Motor neuron (in vitro differentiated cells): ENCODE results near the gene KPNA5. TPM values are rescaled to one million over a fixed set of nuclear protein-coding genes. Genes with fewer than 3 reads are reported as not detected.
"Not testable (repeated sequence)": the region's sequence is repeated elsewhere in the genome, so short reads cannot be mapped to it uniquely, and the experiment has no call there.

ENCODE experiments used
- ATAC-seq, 8 experiments: fragments of 200-7000 bp; cut with Tn5 transposase; replicated peaks in 6 of 8; 2 replicates each; pipeline ENCODE4 v1.8.0; 2021; ENCODE audit warnings: mild to moderate bottlenecking in 8 of 8, moderate library complexity in 8 of 8
- H3K27ac ChIP-seq, 2 donors: fragments of 250-450 bp; sonication (Bioruptor Pico); 2 replicates each; pipeline ENCODE4 v1.9.0; 2021; ENCODE audit warnings: antibody characterized with exemption in 2 of 2, mild to moderate bottlenecking in 2 of 2, moderate library complexity in 1 of 2
- H3K4me1 ChIP-seq, 2 donors: fragments of 250-450 bp; sonication (Bioruptor Pico); replicated peaks in 1 of 2; 2 replicates each; pipeline ENCODE4 v1.6.1; 2021; ENCODE audit warnings: antibody characterized with exemption in 2 of 2, mild to moderate bottlenecking in 2 of 2, moderate library complexity in 1 of 2
- H3K4me3 ChIP-seq, 5 donors: fragments of 250-450 bp; sonication (Bioruptor Pico); 2 replicates each; pipeline ENCODE4 v1.9.0; 2021; ENCODE audit warnings: antibody characterized with exemption in 5 of 5, mild to moderate bottlenecking in 5 of 5, moderate library complexity in 4 of 5
- WGBS, 10 experiments: fragments of 450-650 bp; shearing (Covaris generic); methylation state at CpG; one replicate each; pipeline ENCODE4 v1.0.0; 2022; 5-methylcytosine and 5-hydroxymethylcytosine counted together
- in situ Hi-C, 9 experiments: fragments of 400-800 bp; cut with MboI; loops; one replicate each; pipeline ENCODE4 v1.15.0; 2021; ENCODE audit warnings: low sequenced_read_pairs in 9 of 9, low pct_unique_long_range_greater_than_20kb in 2 of 9; ENCODE audit not compliant: unreplicated experiment in 9 of 9
- total RNA-seq, 8 experiments: library from RNA; unstranded; fragments of 300-600 nt; gene quantifications; 2 replicates each; pipeline versions ENCODE4 v1.2.3 to v1.2.4, GENCODE V29; 2022

Gene KPNA5
- total RNA-seq, 8 experiments from 2014 or later, result 2.8 to 37.7 (median 23.1) TPM

- in situ Hi-C loops, result no loop called here
- ATAC-seq, result no peak
- Histone ChIP-seq H3K4me3 (no peak overlapping the region), H3K27ac (no peak overlapping the region), H3K4me1 (no peaks in the 10 kb centered on the region)
Observed at GRCh38 chr6:116726947-116727346, 45.9 kb downstream of the KPNA5 start.

DNA sequence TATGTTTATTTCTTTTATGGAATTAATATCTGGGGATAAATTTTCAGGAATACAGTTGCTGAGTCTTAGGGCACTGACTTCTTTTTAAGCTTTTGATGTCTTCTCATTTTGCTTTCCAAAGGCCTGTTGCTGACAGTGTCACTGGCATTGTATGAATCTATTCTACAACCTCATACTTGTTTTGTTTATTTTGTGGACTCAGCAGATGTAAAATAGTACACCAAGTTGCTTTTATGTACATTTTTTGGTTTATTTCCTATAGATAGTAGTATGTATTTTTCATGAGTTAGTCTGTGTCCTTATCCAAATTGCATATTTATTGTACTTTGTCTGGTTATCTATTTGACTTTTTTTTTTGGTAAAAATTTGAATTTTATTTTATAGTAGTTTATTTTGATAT lies 49.5 kb downstream of the KPNA5 start:
- ATAC-seq, result no peak
- in situ Hi-C loops, result no loop called here
- Histone ChIP-seq H3K4me1 (no peaks in the 10 kb centered on the region), H3K4me3 (no peak overlapping the region), H3K27ac (no peak overlapping the region)

- in situ Hi-C loops, result no loop called here
- no peak overlapping the region for H3K27ac ChIP-seq
- WGBS, 10 experiments, result 73 to 100% (median 91%) methylated on average over 1 to 3 of the region's 3 CpGs
- no peak overlapping the region for H3K4me3 ChIP-seq
- no peak for ATAC-seq
- H3K4me1 ChIP-seq, result no peaks in the 10 kb centered on the region
Observed at GRCh38 chr6:116737004-116737403, 56.0 kb downstream of the KPNA5 start.

GRCh38 chr6:116740486-116740885 lies 59.5 kb downstream of the KPNA5 start:
- H3K4me3 ChIP-seq, ATAC-seq, H3K27ac ChIP-seq, in situ Hi-C loops, H3K4me1 ChIP-seq: not testable (repeated sequence)
- WGBS, 10 experiments, result 100% methylated on average over 1 of the region's 3 CpGs; no CpG with 5 or more reads in 9 of the 10 experiments

DNA sequence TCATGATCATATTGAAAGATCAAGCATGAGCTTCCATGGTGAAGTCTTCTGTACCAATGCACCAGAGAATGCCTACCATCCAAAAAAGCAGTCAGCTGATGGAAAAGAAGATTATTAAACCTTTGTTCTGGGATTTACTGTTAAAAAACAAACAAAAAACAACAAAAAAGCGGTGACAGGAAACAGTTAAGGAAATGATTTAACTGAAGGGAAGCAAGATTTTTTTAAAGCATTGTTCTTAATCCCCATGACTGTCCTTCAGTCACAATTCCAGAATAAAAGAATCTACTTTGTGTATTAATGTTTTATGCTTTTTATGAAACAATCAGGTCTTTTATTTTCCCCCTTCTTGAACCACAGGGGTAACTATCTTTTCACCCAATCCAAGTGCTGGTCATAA lies 60.6 kb downstream of the KPNA5 start:
- in situ Hi-C loops, result no loop called here
- Histone ChIP-seq H3K27ac (no peak overlapping the region), H3K4me3 (no peak overlapping the region), H3K4me1 (no peaks in the 10 kb centered on the region)
- 46 to 100% (median 100%) methylated on average over 1 of the region's 1 CpG; no CpG with 5 or more reads in 1 of the 10 experiments for WGBS, 10 experiments
- no peak for ATAC-seq

- H3K4me1 ChIP-seq, result no peaks in the 10 kb centered on the region
Observed at GRCh38 chr6:116745176-116745575, 64.2 kb downstream of the KPNA5 start.

DNA sequence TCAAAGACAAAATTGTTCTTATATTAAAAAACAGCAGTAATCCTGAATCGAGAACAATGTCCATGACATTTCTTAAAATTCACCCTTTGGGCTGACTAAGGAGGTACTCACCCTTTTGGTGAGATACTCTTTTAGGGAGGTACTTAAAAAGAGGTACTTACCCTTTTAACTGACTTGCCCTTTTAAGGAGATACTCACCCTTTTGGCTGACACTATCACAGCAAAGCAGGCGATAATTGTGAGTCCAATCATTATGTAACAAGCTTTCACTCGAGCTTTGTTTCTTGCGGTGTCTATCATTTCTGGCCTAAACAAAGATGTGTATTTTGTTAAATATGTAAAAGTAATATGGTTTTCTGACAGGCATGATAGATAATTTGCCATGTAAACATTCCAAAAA lies 80.8 kb downstream of the KPNA5 start:
- no peak for ATAC-seq

More at GRCh38 chr6:116745176-116745575, 64.2 kb downstream of the KPNA5 start:
- no peak for ATAC-seq
- Histone ChIP-seq H3K4me3 (no peak overlapping the region), H3K27ac (no peak overlapping the region)
- WGBS, 10 experiments, result 50 to 100% (median 75%) methylated on average over 1 to 5 of the region's 5 CpGs
- in situ Hi-C loops, result no loop called here

GRCh38 chr6:116762235-116762634 lies 81.2 kb downstream of the KPNA5 start:
- WGBS, 10 experiments, result 23 to 100% (median 50%) methylated on average over 1 of the region's 1 CpG; no CpG with 5 or more reads in 3 of the 10 experiments
- no peak overlapping the region for H3K4me3 ChIP-seq

More for the DNA sequence above, 80.8 kb downstream of the KPNA5 start:
- in situ Hi-C loops, result no loop called here
- H3K27ac ChIP-seq, result no peak overlapping the region
- no peak overlapping the region for H3K4me3 ChIP-seq
- WGBS, 10 experiments, result 17 to 91% (median 55%) methylated on average over 2 to 4 of the region's 4 CpGs; no CpG with 5 or more reads in 2 of the 10 experiments
- no peaks in the 10 kb centered on the region for H3K4me1 ChIP-seq

GRCh38 chr6:116763048-116763447 lies 82.0 kb downstream of the KPNA5 start:
- ATAC-seq, result no peak
- Histone ChIP-seq H3K4me1 (no peaks in the 10 kb centered on the region), H3K27ac (no peak overlapping the region), H3K4me3 (no peak overlapping the region)
- in situ Hi-C loops, result no loop called here

More at GRCh38 chr6:116762235-116762634, 81.2 kb downstream of the KPNA5 start:
- Histone ChIP-seq H3K4me1 (no peaks in the 10 kb centered on the region), H3K27ac (no peak overlapping the region)
- in situ Hi-C loops, result no loop called here
- ATAC-seq, result no peak

DNA sequence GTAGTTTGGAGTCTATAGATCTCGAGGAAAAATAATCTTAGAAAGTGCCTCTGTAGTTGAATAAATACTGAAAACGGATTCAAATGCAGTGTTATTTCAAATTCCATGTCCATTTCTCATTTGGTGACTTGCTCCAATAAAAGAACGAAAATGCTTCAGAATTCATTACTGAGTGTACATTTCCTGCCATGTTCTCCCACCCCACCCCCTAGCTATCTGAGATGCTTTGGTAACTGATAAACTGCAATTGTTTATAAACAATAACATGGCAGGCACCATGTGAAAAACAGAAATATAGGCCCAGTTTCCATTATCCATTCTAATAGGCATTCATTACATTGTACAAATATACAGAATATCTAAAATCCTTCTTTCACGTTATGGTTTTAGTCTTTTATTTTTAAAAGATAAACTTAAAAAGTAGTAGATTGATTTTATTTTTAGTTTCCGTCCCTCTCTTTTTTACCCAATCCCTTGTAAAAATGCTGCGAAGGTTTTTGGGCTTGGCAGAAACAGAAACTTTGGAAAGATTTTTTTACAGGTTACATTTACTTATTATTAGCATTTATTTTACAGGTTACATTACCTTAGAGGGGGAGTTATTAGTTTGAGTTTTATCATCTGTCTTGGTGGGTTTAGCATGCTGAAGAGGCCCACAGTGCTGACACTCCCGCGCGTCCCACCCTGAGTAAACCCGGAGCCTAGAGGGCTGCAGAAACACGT lies 83.1 kb downstream of the KPNA5 start:
- Histone ChIP-seq H3K4me3 (peak overlapping the region in 1 of 5 donors; percentile 40), H3K27ac (no peak overlapping the region), H3K4me1 (no peaks in the 10 kb centered on the region)
- peak in 3 of 8 experiments; percentile 5 to 50 (median 15) for ATAC-seq
- in situ Hi-C loops, result no loop called here
- 43 to 96% (median 83%) methylated on average over 5 to 9 of the region's 11 CpGs for WGBS, 10 experiments

DNA sequence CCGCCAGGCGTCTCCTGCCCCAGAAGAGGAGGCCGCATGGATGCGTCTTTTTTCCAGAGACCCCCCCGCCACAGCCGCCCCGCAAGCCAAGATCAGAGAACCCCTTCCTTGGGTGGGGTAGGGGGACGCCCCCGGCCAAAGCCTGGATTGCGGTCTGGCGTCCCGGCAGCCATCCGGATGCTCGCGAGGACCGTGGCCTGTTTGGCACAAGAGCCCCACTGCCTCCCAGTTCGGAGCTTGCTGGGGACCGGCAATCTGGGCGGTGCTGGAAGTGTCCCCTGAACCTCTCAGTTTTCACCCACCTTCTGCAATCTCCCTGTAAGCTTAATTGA lies 83.6 kb downstream of the KPNA5 start:
- H3K27ac ChIP-seq, result no peak overlapping the region
- in situ Hi-C loops, result no loop called here

GRCh38 chr6:116764961-116765841 lies 84.2 kb downstream of the KPNA5 start, which contains the start of gene FAM162B:
FAM162B (minus strand) TSS chr6:116765719; CDS start chr6:116765576, 143 bp downstream.
- Histone ChIP-seq H3K4me1 (no peaks in the 10 kb centered on the region), H3K4me3 (peak within 1 kb of the TSS; percentile 24 to 40 (median 38)), H3K27ac (no peak within 1 kb of the TSS)
- 0 to 12% (median 1%) methylated on average over 1 to 22 of the region's 89 CpGs; no CpG with 5 or more reads in 4 of the 10 experiments for WGBS, 10 experiments
- peak; percentile 73 to 90 (median 84) for ATAC-seq
- in situ Hi-C loops, result no loop called here

More for the DNA sequence above, 83.6 kb downstream of the KPNA5 start:
- ATAC-seq, result peak in 4 of 8 experiments; percentile 21 to 59 (median 36)
- H3K4me1 ChIP-seq, result no peaks in the 10 kb centered on the region
- WGBS, 10 experiments, result 0% methylated on average over 1 of the region's 19 CpGs; no CpG with 5 or more reads in 9 of the 10 experiments
- H3K4me3 ChIP-seq, result peak overlapping the region in 4 of 5 donors; percentile 35 to 40 (median 39)

GRCh38 chr6:116766506-116767176 lies 85.6 kb downstream of the KPNA5 start:
- Histone ChIP-seq H3K4me3 (no peak overlapping the region), H3K4me1 (no peaks in the 10 kb centered on the region), H3K27ac (no peak overlapping the region)
- WGBS, 10 experiments, result 56 to 100% (median 86%) methylated on average over 1 to 5 of the region's 5 CpGs
- ATAC-seq, result no peak
- in situ Hi-C loops, result no loop called here
